Measurements from ENCODE around the gene DAAM1. TPM values are rescaled to one million over a fixed set of nuclear protein-coding genes. Genes with fewer than 3 reads are reported as not detected.

The DAAM1 gene
- total RNA-seq, 3 donors from 2014 or later, result 50.1 to 95.9 (median 64.2) TPM

DNA sequence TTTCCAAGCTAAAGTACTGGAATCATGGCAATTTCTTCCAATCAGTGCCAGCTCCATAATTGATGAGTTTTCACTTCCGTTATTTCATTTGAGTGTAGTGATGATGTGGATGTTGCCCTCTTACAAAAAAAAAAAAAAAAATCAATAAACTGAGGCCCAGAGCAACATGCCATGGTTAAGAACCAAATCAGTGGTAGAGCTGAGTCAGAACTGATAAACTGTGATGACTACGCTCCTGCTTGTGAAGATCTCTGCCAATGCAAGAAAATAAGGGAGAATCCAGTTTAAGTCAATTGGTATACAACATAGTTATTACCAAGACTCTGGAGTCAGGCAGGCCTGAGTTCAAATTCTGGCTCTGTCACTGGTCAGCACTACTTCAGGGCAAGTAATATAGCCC lies 174.0 kb downstream of the DAAM1 start:
- peak overlapping the region in 1 of 2 donors; percentile 78 for H3K27ac ChIP-seq
- H3K36me3 ChIP-seq, result no peaks in the 10 kb centered on the region
- no peaks in the 10 kb centered on the region for H3K4me1 ChIP-seq
- H3K9me3 ChIP-seq, result no peaks in the 10 kb centered on the region
- no peak for TF ChIP-seq CTCF (IDR thresholded peaks at IDR 0.05)
- no peak for TF ChIP-seq POLR2AphosphoS5 (IDR thresholded peaks at IDR 0.05)
- no peak overlapping the region for H3K4me3 ChIP-seq
- no peaks in the 10 kb centered on the region for H3K27me3 ChIP-seq
- DNase-seq (ENCODE audit: low spot score in 2 of 2), result no peak
- intact Hi-C loops (cut with DNase I; ENCODE audit: low total_unique reads), result no loop called here

DNA sequence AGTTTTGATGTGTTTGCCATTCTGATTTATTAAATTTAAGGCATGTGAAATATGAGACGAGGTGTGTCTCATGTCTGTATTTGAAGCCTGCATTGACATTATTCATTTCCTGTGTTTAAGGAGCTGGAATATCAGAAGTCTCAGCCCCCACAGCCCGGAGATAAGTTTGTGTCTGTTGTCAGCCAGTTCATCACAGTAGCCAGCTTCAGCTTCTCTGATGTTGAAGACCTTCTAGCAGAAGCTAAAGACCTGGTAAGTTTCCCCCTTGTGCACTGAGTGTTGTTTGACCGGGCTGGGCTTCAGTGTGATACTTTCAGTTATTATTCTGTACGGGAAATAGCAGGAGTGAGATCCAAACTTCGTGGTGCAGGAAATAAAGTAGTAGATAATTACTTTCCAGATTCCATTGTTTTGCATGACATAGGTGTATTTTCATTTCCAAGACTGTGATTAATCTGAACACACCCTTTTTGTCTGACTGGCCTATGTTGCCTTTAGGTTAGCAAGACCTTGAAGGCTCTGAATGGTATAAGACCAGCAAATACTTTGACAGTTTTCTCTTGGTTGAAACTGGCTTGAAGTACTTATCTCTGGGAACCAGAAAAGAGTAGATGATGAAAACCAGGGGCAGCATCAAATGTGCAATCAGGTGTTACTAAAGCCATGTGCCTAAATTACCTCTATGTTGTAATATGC lies 175.2 kb downstream of the DAAM1 start:
- intact Hi-C loops (cut with DNase I; ENCODE audit: low total_unique reads), result no loop called here
- H3K9me3 ChIP-seq, result no peaks in the 10 kb centered on the region
- no peaks in the 10 kb centered on the region for H3K4me1 ChIP-seq
- H3K27ac ChIP-seq, result peak overlapping the region in 1 of 2 donors; percentile 10
- TF ChIP-seq POLR2A (IDR thresholded peaks at IDR 0.05) (no peak), CTCF (IDR thresholded peaks at IDR 0.05) (no peak), POLR2AphosphoS5 (IDR thresholded peaks at IDR 0.05) (no peak)
- H3K4me3 ChIP-seq, result no peak overlapping the region
- DNase-seq (ENCODE audit: low spot score in 2 of 2), result no peak
- H3K36me3 ChIP-seq, result no peaks in the 10 kb centered on the region
- no peaks in the 10 kb centered on the region for H3K27me3 ChIP-seq

DNA sequence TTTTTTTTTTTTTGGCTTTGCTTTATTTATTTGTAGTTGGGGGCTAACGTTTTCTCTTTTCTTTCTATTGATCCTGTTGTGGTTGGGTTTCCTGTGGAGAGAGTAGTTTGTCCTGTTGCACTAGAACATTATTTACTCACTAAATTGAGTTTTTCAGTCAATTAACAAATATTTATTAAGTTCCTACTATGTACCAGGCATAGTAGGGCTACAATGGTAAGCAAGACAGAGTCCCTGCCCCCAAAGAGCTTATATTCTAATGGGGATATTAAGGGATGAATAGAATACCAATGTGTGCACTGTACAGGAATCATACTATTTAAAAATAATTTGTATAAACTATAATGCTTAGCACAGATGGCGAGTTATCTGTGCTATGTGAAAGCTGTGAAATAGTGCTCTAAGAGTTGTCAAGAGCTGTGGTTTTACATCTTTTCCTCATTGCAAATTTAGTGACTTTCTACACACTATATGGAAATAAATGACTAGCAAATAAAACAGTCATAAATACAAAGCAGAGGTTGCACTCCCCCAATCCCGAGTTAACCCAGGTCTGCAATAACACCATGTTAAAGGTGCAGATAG lies 181.8 kb downstream of the DAAM1 start:
- no peak for TF ChIP-seq POLR2AphosphoS5 (IDR thresholded peaks at IDR 0.05)
- TF ChIP-seq POLR2A (IDR thresholded peaks at IDR 0.05), result no peak
- no peak for TF ChIP-seq CTCF (IDR thresholded peaks at IDR 0.05)
- H3K27ac ChIP-seq, result no peak overlapping the region
- H3K4me3 ChIP-seq, result no peak overlapping the region
- no peaks in the 10 kb centered on the region for H3K9me3 ChIP-seq
- H3K36me3 ChIP-seq, result no peaks in the 10 kb centered on the region
- intact Hi-C loops (cut with DNase I; ENCODE audit: low total_unique reads), result no loop called here
- no peaks in the 10 kb centered on the region for H3K4me1 ChIP-seq
- H3K27me3 ChIP-seq, result no peaks in the 10 kb centered on the region
- DNase-seq (ENCODE audit: low spot score in 2 of 2), result no peak

DNA sequence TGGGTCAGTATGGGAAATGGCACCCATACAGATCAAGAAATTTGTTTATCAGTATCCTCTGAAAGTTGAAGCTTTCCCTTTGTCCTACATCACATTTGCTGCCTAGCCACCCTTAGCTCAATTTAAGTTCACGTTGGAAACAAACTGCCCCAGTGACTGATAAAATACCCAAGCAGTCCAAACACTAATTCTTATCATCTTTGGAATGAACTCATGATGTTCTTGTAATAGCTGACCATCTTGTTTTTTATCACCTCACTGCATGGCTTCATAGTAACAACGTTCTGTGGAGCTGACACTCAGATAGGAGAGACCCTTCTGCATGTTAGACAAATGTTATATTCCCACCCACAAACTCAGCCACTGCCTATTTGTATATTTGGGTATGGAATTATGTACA lies 183.3 kb downstream of the DAAM1 start:
- no peaks in the 10 kb centered on the region for H3K9me3 ChIP-seq
- intact Hi-C loops (cut with DNase I; ENCODE audit: low total_unique reads), result no loop called here
- no peak overlapping the region for H3K4me3 ChIP-seq
- peak overlapping the region in 1 of 2 donors; percentile 10 for H3K27ac ChIP-seq
- no peaks in the 10 kb centered on the region for H3K36me3 ChIP-seq
- H3K27me3 ChIP-seq, result no peaks in the 10 kb centered on the region
- DNase-seq (ENCODE audit: low spot score in 2 of 2), result no peak
- TF ChIP-seq CTCF (IDR thresholded peaks at IDR 0.05) (no peak), POLR2A (IDR thresholded peaks at IDR 0.05) (no peak), POLR2AphosphoS5 (IDR thresholded peaks at IDR 0.05) (no peak)
- no peaks in the 10 kb centered on the region for H3K4me1 ChIP-seq

- no peaks in the 10 kb centered on the region for H3K4me1 ChIP-seq
- intact Hi-C loops (cut with DNase I; ENCODE audit: low total_unique reads), result no loop called here
- no peak for TF ChIP-seq CTCF (IDR thresholded peaks at IDR 0.05)
- no peak for TF ChIP-seq POLR2A (IDR thresholded peaks at IDR 0.05)
- no peak for TF ChIP-seq POLR2AphosphoS5 (IDR thresholded peaks at IDR 0.05)
Measured at GRCh38 chr14:59374048-59374447, 185.6 kb downstream of the DAAM1 start.

More at GRCh38 chr14:59374048-59374447, 185.6 kb downstream of the DAAM1 start:
- no peak for DNase-seq (ENCODE audit: low spot score in 2 of 2)
- Histone ChIP-seq H3K9me3 (no peaks in the 10 kb centered on the region), H3K4me3 (no peak overlapping the region), H3K36me3 (no peaks in the 10 kb centered on the region), H3K27me3 (no peaks in the 10 kb centered on the region), H3K27ac (peak overlapping the region in 1 of 2 donors; percentile 42)

Measured in breast epithelium (tissue), 4 donors.